HEK293T (cell line): Measurements from ENCODE around the gene WASHC3.

ENCODE experiments used
- CTCF ChIA-PET: fragments of 350-600 bp; formaldehyde crosslinking; extraction: SDS; loops from one replicate; lab custom pipeline; 2021; ENCODE audit warnings: antibody characterized with exemption, inconsistent platforms; lab: Yijun Ruan, JAX
- POLR2A ChIA-PET: fragments of 350-600 bp; formaldehyde crosslinking; extraction: SDS; loops from one replicate; lab custom pipeline; 2020; ENCODE audit warnings: antibody characterized with exemption, inconsistent platforms; lab: Yijun Ruan, JAX
- DNase-seq: peaks from one replicate; pipeline ENCODE4 v3.0.0; 2012; ENCODE audit warnings: mixed read lengths; ENCODE audit errors: extremely low spot score
- ARNT ChIP-seq: fragments of 450-650 bp; IDR thresholded peaks from 2 replicates; pipeline ENCODE4 v1.6.1; 2017; ENCODE audit warnings: mild to moderate bottlenecking
- BHLHE40 ChIP-seq: fragments of 450-650 bp; IDR thresholded peaks from 2 replicates; pipeline ENCODE4 v1.6.1; 2016; ENCODE audit warnings: mild to moderate bottlenecking, moderate library complexity, borderline replicate concordance
- CTBP1 ChIP-seq: fragments of 450-650 bp; IDR thresholded peaks from 2 replicates; pipeline ENCODE4 v1.6.1; 2016; ENCODE audit warnings: borderline replicate concordance
- ELF4 ChIP-seq: fragments of 450-650 bp; IDR thresholded peaks from 2 replicates; pipeline ENCODE4 v1.6.1; 2017; ENCODE audit warnings: antibody characterized with exemption
- FOXA1 ChIP-seq: fragments of 450-650 bp; IDR thresholded peaks from 2 replicates; pipeline ENCODE4 v1.6.1; 2016; ENCODE audit warnings: mild to moderate bottlenecking
- FOXK2 ChIP-seq: fragments of 450-650 bp; IDR thresholded peaks from 2 replicates; pipeline ENCODE4 v1.6.1; 2016; ENCODE audit warnings: mild to moderate bottlenecking
- FOXM1 ChIP-seq: fragments of 450-650 bp; IDR thresholded peaks from 2 replicates; pipeline ENCODE4 v1.6.1; 2017; ENCODE audit warnings: mild to moderate bottlenecking, borderline replicate concordance
- HDGF ChIP-seq: fragments of 450-650 bp; IDR thresholded peaks from 2 replicates; pipeline ENCODE4 v1.6.1; 2017; ENCODE audit warnings: antibody characterized with exemption, borderline replicate concordance
- L3MBTL2 ChIP-seq: fragments of 450-650 bp; conservative IDR thresholded peaks from 2 replicates; pipeline ENCODE4 v1.6.1; 2016; ENCODE audit warnings: mild to moderate bottlenecking
- LEF1 ChIP-seq: fragments of 450-650 bp; IDR thresholded peaks from 2 replicates; pipeline ENCODE4 v1.6.1; 2017; ENCODE audit warnings: mild to moderate bottlenecking, borderline replicate concordance
- NFRKB ChIP-seq: fragments of 450-650 bp; IDR thresholded peaks from 2 replicates; pipeline ENCODE4 v1.6.1; 2016; ENCODE audit warnings: mild to moderate bottlenecking, moderate library complexity
- PKNOX1 ChIP-seq: fragments of 450-650 bp; IDR thresholded peaks from 2 replicates; pipeline ENCODE4 v1.6.1; 2016
- SP1 ChIP-seq: fragments of 450-650 bp; IDR thresholded peaks from 2 replicates; pipeline ENCODE4 v1.6.1; 2017
- SUZ12 ChIP-seq: fragments of 450-650 bp; IDR thresholded peaks from 2 replicates; pipeline ENCODE4 v1.6.1; 2016; ENCODE audit warnings: mild to moderate bottlenecking
- TARDBP ChIP-seq: fragments of 450-650 bp; IDR thresholded peaks from 2 replicates; pipeline ENCODE4 v1.6.1; 2016
- ZNF384 ChIP-seq: fragments of 450-650 bp; IDR thresholded peaks from 2 replicates; pipeline ENCODE4 v1.6.1; 2016

The WASHC3 gene

GRCh38 chr12:102053062-102053349 lies 8.8 kb downstream of the WASHC3 start:
- ChIA-PET CTCF (no interaction called here), POLR2A (no interaction called here)
- DNase-seq, result no peak
- TF ChIP-seq HDGF (no peak), FOXA1 (no peak), BHLHE40 (no peak), FOXM1 (no peak), FOXK2 (no peak), SUZ12 (no peak), LEF1 (no peak), L3MBTL2 (no peak), NFRKB (no peak), TARDBP (no peak), PKNOX1 (no peak), CTBP1 (no peak), SP1 (no peak), ELF4 (no peak), ZNF384 (no peak), ARNT (no peak)

GRCh38 chr12:102052192-102053061 lies 9.4 kb downstream of the WASHC3 start:
- TF ChIP-seq CTBP1, result no peak
- TF ChIP-seq FOXM1, result no peak
- no peak for TF ChIP-seq HDGF
- TF ChIP-seq LEF1, result no peak
- no peak for TF ChIP-seq SUZ12
- no peak for TF ChIP-seq PKNOX1
- no peak for TF ChIP-seq ELF4
- no peak for TF ChIP-seq BHLHE40
- TF ChIP-seq SP1, result no peak
- TF ChIP-seq FOXK2, result no peak
- no peak for TF ChIP-seq NFRKB
- no peak for TF ChIP-seq ARNT
- TF ChIP-seq TARDBP, result no peak
- TF ChIP-seq L3MBTL2, result no peak
- TF ChIP-seq FOXA1, result no peak
- no peak for TF ChIP-seq ZNF384
- POLR2A ChIA-PET, result interaction anchor here (1.1 to 2.0 kb wide), 2 partner anchors 8 to 10 kb away, joined by 4 to 5 read pairs; partner anchors contain the start of gene WASHC3
- CTCF ChIA-PET, result no interaction called here
- DNase-seq, result no peak

- ChIA-PET CTCF (no interaction called here), POLR2A (interaction anchor here (1.1 to 2.0 kb wide), 2 partner anchors 9 to 11 kb away, joined by 4 to 5 read pairs; partner anchors contain the start of gene WASHC3)
- no peak for DNase-seq
- TF ChIP-seq ARNT, result no peak
- no peak for TF ChIP-seq FOXA1
- no peak for TF ChIP-seq ZNF384
- no peak for TF ChIP-seq NFRKB
Measured at GRCh38 chr12:102051431-102051965, 10.3 kb downstream of the WASHC3 start.

GRCh38 chr12:102050660-102051430 lies 10.9 kb downstream of the WASHC3 start:
- no peak for DNase-seq
- ChIA-PET CTCF (no interaction called here), POLR2A (interaction anchor here (2.0 kb wide), 1 partner anchor 11 kb away, joined by 5 read pairs; the partner anchor contains the start of gene WASHC3)
- no peak for TF ChIP-seq HDGF
- no peak for TF ChIP-seq ZNF384
- TF ChIP-seq BHLHE40, result no peak
- no peak for TF ChIP-seq PKNOX1
- TF ChIP-seq SUZ12, result no peak
- TF ChIP-seq FOXK2, result no peak
- no peak for TF ChIP-seq NFRKB
- no peak for TF ChIP-seq ARNT
- no peak for TF ChIP-seq TARDBP

- ChIA-PET POLR2A (no interaction called here), CTCF (no interaction called here)
- DNase-seq, result no peak
- TF ChIP-seq FOXA1, result no peak
- no peak for TF ChIP-seq CTBP1
- no peak for TF ChIP-seq BHLHE40
- TF ChIP-seq NFRKB, result no peak
- TF ChIP-seq LEF1, result no peak
- TF ChIP-seq HDGF, result no peak
- no peak for TF ChIP-seq TARDBP
- TF ChIP-seq SUZ12, result no peak
- TF ChIP-seq PKNOX1, result no peak
- no peak for TF ChIP-seq ARNT
- no peak for TF ChIP-seq SP1
Measured at GRCh38 chr12:102043928-102044327, 17.9 kb downstream of the WASHC3 start.
